DMS 273 treated with DMSO at 0.1 percent for 48 hours (cell line): Measurements from ENCODE around the gene CALM3.
"Not testable (repeated sequence)": the region's sequence is repeated elsewhere in the genome, so short reads cannot be mapped to it uniquely, and the experiment has no call there.

Experiments used
- DNase-seq: peaks from one replicate; lab custom pipeline; 2025; lab: John Stamatoyannopoulos, UW

Gene CALM3

DNA sequence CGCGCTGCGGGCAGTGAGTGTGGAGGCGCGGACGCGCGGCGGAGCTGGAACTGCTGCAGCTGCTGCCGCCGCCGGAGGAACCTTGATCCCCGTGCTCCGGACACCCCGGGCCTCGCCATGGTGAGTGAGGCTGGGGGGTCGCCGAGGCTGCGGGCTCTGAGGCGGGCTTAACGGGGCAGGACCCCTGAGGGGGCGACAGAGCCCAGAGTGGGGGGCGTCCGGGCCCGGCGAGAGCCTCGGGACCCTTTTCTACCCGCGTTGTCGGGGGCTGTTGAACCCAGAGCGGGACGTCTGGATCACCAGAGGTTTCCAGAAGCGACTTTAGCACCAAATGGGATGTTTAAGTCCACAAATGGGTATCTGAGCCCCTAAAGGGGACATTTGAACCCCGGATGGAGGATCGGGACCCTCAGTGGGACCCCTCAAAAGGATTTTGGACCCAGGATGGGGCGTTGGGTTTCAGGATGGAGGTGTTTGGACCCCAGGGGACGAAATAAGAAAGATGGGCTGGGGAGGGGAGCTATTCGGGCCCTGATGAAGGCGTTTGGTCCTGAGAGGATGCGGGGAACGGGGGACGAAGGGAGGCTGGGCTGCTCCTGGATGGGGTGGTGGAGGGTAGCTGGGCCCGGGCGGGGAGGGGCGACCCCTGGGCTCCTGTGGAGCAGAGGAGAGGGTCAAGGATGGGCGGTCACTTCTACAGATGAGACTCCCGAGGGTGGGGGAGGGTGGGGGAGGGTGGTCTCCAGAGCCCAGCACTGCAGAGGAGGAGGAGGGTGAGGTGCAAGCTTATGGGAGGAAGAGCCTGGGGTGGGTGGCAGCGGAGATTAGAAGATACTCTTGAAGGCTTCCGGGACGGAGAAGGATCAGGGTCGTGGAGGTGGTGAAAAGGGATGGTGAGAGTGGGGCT lies at the start of gene CALM3:
TSS of gene CALM3 (plus strand) at position 13 of the 907 bp plus-strand sequence. CDS start at position 118, 105 bp downstream.
- DNase-seq = no peak

DNA sequence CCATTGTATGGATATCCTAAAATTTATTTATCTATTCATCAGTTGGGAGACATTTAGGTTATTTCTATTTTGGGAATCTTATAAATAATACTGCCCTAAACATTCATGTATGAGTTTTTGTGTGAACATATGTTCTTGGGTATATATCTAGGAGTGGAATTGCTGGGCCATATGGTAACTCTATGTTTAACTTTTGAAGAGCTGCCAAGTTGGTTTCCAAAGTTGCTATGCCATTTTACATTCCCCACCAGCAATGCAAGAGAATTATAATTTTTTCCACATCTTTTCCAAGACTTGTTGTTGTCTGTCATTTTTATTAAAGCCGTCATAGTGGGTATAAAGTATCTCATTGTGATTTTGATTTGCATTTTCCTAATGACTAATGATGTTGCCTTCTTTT lies 48.2 kb upstream of the CALM3 start:
- DNase-seq = peak; percentile 30

DNA sequence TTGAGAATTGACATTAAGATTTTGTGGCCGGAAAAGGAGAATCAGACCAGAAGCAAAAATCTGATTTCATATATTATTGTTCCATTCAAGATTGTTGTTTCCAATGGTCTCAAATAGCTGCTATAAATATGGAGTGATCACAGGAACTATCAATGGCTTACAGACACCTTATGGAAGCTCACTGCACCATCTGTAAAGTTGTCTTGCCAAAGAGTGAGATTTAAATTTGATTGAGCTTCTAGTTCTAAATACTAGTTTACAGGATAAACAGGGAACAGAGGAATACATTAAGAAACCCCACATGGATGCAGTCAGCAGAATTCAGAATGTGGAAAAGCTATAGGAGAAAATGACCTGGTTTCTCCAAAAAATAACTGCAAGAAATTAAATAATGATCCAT lies 47.0 kb upstream of the CALM3 start:
- no peak for DNase-seq

DNA sequence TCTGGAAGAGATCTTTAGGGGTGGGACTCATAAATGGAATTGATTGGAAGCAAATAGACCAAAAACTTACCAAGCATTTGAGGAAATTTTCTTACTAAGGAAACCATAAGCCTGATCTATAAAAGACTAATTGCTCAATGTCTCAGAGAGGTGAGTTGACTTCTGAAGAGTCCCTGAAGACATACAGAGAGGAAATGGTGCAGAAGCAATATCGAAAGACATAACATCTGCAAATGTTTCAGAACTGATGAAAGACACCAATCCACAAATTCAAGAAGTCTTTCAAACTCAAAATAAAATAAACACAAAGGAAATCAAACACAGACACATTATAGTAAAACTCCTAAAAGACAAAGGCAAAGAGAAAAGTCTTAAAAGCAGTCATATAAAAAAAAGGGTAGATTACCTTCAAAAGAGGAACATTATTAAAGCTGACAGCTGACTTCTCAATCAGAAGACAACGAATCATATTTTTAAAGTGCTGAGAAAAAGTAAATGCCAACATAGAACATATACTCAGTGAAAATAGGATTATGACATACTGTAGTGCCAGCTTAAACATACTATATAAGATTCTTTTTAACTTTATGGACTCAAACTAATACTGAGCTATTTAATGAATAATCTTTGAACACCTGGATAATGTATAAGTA lies 45.4 kb upstream of the CALM3 start:
- DNase-seq = no peak

DNA sequence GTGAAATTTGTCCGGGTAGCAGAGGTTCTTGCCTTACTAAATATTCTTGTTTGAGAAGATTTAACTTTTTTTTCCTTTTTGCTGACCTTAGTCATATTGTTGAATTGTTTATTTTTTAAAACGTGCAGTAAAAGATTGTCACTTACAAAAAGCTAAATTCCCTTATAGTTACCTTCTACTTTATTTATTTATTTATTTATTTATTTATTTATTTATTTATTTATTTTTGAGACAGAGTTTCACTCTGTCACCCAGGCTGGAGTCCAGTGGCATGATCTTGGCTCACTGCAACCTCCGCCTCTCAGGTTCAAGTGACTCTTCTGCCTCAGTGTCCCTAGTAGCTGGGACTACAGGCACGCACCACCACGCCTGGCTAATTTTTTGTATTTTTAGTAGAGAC lies 44.7 kb upstream of the CALM3 start:
- not testable (repeated sequence) for DNase-seq

DNA sequence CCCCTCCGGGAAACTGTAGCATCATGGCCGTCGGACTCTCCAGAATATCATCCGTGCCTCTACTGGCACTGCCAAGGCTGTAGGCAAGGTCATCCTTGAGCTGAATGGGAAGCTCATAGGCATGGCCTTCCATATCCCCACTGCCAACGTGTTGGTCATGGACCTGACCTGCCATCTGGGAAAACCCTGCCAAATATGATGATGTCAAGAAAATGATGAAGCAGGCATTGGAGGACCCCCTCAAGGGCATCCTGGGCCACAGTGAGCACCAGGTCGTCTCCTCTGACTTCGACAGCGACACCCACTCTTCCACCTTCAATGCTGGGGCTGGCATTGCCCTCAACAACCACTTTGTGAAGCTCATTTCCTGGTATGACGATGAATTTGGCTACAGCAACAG lies 41.9 kb upstream of the CALM3 start:
- no peak for DNase-seq

DNA sequence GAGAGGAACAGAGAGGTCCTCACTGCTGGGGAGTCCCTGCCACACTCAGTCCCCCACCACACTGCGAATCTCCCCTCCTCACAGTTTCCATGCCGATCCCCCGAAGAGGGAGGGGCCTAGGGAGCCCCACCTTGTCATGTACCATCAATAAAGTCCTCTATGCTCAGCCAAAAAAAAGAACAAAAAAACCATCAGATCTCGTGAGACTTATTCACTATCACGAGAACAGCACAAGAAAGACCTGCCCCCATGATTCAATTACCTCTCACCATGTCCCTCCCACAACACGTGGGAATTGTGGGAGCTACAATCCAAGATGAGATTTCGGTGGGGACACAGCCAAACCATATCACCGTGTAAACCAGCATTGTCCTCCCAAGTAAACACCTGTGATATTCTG lies 41.5 kb upstream of the CALM3 start:
- not testable (repeated sequence) for DNase-seq

DNA sequence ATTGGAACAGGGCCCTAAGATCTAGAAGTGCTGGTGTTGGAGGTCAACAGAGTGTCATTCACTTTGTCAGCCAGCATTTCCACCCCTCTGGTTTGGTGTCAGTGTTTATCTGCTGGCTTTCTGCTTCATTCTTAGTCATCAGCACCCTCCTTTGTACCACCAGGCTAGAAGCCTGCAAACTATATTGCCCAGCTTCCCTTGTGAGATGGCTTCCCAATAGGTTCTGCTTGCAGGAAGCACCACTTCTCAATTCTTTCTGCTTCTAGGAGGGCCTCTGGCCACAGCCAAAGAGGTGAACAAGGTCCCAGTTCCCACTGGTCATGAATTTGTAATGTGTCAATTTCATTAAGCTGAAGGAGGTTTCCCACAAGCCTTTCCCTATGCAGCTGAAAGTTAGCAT lies 36.4 kb upstream of the CALM3 start:
- no peak for DNase-seq

DNA sequence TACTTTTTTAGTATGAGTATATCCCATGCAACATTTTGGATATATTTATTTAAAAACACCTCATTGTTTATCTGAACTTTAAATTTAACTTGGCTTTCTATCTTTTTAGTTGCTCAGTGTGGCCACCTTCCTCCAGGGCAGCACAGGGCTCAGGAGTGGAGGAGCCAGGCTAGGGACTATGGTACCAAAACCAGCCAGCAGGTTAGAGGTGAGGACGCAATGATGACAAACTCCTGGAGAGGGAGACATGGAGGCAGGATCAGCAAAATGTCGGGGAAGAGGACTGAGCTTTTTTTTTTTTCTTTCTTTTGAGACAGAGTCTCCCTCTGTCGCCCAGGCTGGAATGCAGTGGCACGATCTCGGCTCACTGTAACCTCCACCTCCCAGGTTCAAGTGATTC lies 29.6 kb upstream of the CALM3 start:
- DNase-seq = peak; percentile 19

DNA sequence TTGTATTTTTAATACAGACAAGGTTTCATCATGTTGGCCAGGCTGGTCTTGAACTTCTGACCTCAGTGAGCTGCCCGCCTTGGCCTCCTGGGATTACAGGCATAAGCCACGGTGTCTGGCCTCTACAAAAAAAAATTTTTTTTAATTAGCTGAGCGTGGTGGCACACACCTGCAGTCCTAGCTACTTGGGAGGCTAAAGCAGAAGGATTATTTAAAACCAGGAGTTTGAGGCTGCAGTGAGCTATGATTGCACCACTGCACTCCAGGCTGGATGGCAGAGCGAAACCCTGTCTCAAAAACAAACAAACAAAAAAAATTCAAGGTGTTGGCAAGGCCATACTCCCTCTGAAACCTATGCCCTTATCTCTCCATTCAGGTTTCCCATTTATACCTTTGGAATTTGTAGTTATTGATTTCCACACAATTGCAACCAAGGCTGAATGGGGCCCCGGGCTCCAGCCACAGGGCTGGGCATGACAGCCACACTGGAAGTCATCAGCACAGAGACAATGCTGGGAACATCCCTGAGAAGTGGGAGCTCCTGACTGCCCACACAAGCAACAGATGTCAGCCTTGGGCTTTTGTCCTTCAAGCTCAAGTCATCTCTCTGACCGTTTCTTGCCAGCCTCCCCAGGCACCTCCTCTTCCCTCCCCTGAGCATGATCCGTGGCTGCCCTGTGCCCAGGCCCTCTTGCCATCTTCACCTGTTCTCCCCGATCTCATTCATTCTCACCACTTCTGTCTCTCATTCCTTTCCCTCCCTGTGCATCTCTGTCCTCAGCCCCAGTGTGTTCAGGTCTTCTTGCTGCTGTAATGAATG lies 27.2 kb upstream of the CALM3 start:
- DNase-seq = no peak

DNA sequence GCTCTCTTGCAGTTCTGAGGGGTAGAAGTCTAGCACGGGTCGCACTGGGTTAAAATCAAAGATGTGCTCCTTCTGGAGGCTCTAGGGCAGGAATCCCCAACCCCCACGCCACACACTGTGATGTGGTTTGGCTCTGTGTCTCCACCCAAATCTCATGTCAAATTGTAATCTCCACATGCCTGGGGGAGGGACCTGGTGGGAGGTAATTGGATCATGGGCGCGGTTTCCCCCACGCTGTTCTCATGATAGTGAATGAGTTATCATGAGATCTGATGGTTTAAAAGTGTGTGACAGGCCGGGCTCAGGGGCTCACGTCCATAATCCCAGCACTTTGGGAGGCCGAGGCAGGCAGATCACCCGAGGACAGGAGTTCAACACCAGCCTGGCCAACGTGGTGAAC lies 26.6 kb upstream of the CALM3 start:
- no peak for DNase-seq

DNA sequence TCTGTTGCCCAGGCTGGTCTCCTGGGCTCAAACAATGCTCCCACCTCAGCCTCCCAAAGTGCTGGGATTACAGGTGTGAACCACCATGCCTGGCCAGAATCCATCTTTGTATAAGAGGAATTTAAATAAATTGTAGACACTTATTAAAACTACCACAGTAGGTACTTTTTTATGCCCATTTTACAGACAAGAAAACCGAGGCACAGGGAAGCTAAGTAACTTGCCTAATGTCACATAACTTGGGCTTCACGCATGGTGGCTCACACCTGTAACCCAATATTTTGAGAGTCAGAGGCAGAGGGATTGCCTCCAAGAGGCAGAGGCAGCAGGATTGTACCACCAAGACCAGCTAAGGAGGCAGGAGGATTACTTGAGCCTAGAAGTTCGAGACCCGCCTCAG lies 22.7 kb upstream of the CALM3 start:
- DNase-seq = no peak

DNA sequence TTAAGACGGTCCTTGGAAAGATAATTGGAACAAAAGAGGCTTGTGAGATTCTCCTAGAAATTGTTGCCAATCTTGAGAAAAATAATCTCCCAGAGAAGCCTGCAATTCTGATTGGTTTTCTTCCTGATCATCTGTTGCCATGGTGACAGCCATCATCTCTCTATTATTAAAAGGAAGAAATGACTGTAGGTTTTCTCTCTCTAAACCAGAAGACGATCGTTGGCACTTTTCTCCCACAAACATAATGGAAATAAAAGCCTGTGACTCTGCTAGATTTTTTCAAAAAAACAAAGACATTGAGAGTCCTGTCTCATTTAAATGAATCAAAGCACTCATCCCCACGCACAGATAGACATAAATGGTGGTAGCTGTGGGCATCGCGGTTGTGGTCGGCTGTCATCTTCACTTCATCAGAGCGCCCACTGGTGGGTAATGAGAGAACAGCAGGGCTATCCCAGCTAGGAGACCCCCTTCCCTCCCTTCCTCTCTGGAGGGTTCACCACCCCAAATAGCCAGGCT lies 21.7 kb upstream of the CALM3 start:
- peak; percentile 25 for DNase-seq

DNA sequence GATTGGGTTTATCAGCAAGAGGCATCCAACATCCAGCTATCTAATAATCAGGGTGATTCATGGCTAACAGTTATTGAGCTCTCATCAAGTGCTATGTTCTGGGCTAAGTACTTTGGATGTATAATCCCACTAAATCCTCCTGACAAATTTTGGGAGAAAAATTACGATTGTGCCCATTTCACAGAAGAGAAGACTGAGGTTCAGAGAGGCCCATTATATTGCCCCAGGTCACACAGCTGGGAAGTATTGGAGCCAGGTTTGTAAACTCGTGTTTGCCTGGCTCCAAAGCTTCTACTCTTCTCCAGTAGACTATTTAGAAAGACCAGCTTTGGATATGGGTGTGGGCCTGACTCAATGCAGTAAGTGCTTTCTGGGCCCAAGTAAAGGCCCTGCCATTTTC lies 20.9 kb upstream of the CALM3 start:
- DNase-seq = no peak

DNA sequence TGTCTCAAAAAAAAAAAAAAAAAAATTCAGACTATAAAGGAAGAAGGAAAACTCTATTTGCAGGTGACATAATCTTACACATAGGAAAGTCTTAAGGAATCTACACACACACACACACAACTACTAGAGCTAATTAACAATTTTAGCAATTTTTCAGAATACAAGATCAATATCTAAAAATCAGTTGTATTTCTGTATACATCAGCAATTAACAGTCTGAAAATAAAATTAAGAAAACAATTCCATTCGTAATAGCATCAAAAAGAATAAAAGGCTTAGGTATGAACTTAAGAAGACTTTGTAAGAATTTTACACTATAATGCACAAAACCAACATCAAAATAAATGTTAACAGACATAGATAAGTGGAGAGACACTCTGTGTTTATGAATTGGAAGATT lies 15.6 kb upstream of the CALM3 start:
- DNase-seq = no peak

DNA sequence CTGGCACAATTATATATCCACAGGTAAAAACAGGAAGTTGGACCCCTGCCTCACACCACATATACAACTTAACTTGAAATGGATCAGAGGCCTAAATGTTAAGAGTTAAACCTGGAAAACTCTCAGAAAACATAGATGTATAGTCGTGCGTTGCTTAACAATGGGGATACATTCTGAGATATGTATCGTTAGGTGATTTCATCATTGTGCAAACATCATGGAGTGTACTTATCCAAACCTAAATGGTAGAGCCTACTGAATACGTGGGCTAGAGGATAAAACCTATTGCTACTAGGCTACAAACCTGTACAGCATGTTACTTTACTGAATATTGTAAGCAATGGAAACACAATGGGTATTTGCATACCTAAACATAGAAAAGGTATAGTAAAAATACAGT lies 14.8 kb upstream of the CALM3 start:
- no peak for DNase-seq

DNA sequence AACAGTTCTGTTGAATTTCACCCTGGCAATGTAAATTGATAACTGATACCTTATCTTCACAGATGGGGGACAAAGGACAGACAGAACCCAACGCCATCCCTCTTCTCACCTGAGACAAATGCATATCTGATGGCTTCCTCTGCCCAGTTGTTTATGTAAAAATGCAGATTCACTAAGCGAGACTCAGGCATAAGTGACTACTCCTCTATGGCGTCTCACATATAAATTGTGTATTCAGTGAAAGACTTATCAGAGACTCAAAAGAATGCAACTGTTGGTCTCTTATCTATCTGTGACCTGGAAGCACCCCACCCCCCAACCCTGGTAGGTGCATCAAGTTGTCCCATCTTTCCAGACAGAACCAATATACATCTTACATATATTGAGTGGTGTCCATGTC lies 13.3 kb upstream of the CALM3 start:
- DNase-seq = no peak

DNA sequence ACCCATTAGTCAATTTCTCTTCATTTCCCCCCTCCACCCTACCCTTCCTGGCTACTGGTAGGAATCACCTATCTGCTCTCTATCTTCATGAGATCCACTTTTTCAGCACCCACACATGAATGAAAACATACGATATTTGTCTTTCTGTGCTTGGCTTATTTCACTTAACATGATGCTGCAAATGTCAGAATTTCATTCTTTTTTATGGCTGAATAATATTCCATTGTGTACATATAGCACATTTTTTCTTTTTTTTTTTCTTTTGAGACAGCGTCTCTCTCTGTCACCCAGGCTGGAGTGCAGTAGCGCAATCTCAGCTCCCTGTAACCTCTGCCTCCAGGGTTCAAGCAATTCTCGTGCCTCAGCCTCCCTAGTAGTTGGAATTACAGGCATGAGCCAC lies 9.9 kb upstream of the CALM3 start:
- no peak for DNase-seq

DNA sequence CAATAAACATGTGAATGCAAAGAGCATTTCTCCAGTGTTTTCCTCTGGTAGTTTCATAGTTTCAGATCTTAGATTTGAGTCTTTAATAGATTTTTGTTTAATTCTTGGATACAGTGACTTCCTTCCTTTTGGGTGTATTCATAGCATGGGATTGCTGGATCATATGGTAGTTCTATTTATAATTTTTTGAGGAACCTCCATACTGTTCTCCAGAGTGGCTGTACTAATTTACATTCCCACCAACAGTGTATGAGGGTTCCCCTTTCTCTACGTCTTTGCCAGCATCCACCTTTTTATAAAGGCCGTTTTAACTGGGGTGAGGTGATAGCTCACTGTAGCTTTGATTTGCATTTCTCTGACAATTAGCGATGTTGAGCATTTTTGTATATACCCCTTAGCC lies 9.3 kb upstream of the CALM3 start:
- no peak for DNase-seq

DNA sequence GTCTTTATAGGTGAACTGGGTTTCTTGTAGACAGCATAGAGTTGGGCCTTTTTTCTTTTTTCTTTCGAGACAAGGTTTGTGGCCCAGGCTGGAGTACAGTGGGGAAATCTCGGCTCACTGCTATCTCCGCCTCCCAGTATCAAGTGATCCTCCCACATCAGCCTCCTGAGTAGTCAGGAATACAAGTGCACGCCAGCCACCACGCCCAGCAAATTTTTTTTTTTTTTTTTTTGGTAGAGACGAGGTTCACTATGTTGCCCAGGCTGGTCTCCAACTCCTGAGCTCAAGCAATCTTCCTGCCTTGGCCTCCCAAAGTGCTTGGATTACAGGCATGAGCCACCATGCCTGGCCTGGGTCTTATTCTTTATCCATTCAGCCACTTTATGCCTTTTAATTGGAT lies 5.1 kb upstream of the CALM3 start:
- DNase-seq = no peak

DNA sequence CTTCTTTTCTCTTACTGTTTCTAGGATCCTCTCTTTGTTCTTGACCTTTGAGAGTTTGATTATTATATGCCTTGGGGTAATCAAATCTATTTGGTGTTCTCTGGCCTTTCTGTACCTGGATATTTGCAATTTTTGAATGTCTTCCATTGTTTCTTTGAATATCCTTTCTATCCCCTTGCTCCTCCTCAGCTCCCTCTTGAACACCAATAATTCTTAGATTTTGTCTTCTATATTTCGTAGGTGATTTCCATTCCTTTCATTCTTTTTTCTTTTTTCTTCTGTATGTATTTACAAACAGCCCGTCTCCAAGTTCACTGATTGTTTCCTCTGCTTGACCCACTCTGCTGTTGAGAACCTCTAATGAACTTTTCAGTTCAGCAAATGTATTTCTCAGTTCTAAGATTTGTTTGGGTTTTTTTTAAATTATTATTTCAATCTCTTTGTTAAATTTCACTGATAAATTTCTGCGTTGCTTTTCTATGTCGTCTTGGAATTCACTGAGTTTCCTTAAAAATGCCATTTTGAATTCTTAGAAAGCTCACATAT lies 2.7 kb upstream of the CALM3 start:
- no peak for DNase-seq

DNA sequence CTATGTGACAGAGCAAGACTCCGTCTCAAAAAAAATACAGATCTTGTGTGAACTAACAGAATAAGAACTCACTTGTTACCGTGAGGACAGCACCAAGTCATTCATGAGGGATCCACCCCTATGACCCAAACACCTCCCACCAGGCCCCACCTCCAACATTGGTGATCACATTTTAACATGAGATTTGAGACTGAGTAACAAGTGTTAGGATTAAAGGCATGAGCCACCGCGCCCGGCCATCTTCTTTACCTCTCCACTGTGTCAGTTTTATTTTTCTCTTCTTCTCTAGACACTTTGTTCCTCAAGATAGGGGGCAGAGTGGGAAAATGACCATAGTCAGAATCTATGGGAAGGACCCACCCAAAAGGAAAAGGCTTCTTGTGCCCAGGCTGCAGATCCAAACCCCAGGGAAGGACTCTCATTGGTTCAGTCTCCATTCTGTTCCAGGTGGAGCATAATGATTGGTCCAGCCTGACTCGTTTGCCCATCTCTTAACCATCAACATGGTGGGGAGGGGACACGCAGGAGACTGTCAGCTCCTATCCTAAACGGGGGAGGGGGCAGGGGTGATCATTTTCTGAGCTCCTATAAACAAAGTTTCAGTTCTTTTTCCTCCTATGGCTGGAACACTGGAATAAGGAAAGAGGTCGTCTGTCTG lies 1.3 kb upstream of the CALM3 start:
- DNase-seq = no peak
